Gastroesophageal sphincter (tissue), 4 donors: ENCODE measurements around the gene ROPN1L. TPM values are rescaled to one million over a fixed set of nuclear protein-coding genes. Genes with fewer than 3 reads are reported as not detected.
"Not testable (repeated sequence)": the region's sequence is repeated elsewhere in the genome, so short reads cannot be mapped to it uniquely, and the experiment has no call there.

Experiments used
- ATAC-seq: fragments of 150-250 bp; one replicate; pipeline ENCODE4 v1.9.1; 2016; ENCODE audit warnings: mild to moderate bottlenecking, moderate library complexity
- H3K27ac ChIP-seq, 4 donors: fragments of 200-600 bp; sonication (generic) in 3 of 4; 1 replicate in 3 of 4; 2 replicates in 1 of 4; pipeline ENCODE4 v1.5.1; 2016 to 2019
- H3K27me3 ChIP-seq: fragments of 200-600 bp; sonication (generic); one replicate; pipeline ENCODE4 v1.5.1; 2019
- H3K36me3 ChIP-seq, 2 donors: fragments of 200-600 bp; sonication (generic); one replicate each; pipeline ENCODE4 v1.5.1; 2019; ENCODE audit warnings: control low read depth in 1 of 2
- H3K4me1 ChIP-seq, 3 donors: fragments of 200-600 bp; sonication (generic); 1 replicate in 2 of 3; 2 replicates in 1 of 3; pipeline ENCODE4 v1.5.1; 2016 to 2019; ENCODE audit warnings: control low read depth in 2 of 3
- H3K4me3 ChIP-seq, 2 donors: fragments of 200-600 bp; sonication (generic); one replicate each; pipeline ENCODE4 v1.5.1; 2019; ENCODE audit warnings: mild to moderate bottlenecking in 1 of 2, moderate library complexity in 1 of 2
- H3K9me3 ChIP-seq, 3 donors: fragments of 200-600 bp; sonication (generic); one replicate each; pipeline ENCODE4 v1.5.1; 2017 to 2019; ENCODE audit warnings: control low read depth in 2 of 3
- CTCF ChIP-seq, 4 experiments: fragments of 200-600 bp in 2 of 4; fragments of 450-650 bp in 2 of 4; sonication (generic) in 1 of 4; IDR thresholded peaks; one replicate each; pipeline ENCODE4 v1.5.1; 2017 to 2019; ENCODE audit warnings: antibody characterized with exemption in 4 of 4, mild to moderate bottlenecking in 2 of 4, moderate library complexity in 2 of 4
- EP300 ChIP-seq: sonication (generic); formaldehyde crosslinking; IDR thresholded peaks from one replicate; pipeline ENCODE4 v1.6.1; 2017; ENCODE audit warnings: antibody characterized with exemption, mild to moderate bottlenecking
- POLR2A ChIP-seq, 2 donors: fragments of 450-650 bp; IDR thresholded peaks; one replicate each; pipeline ENCODE4 v1.6.1; 2017; ENCODE audit warnings: antibody characterized with exemption in 2 of 2, mild to moderate bottlenecking in 2 of 2, moderate library complexity in 1 of 2
- POLR2AphosphoS5 ChIP-seq: sonication (generic); formaldehyde crosslinking; IDR thresholded peaks from one replicate; pipeline ENCODE4 v1.6.1; 2017; ENCODE audit warnings: antibody characterized with exemption
- WGBS, 2 donors: methylation state at CpG; one replicate each; pipeline ENCODE4 v1.1.5; 2018; ENCODE audit warnings: low coverage in 1 of 2; 5-methylcytosine and 5-hydroxymethylcytosine counted together
- total RNA-seq, 4 donors: library from RNA; depleted of rRNA; stranded (reverse); fragments of >200 nt; gene quantifications; one replicate each; pipeline ENCODE4 v1.1.0, GENCODE V29; 2016

The ROPN1L gene
- total RNA-seq: 1 to 10 TPM in 1 of 4 donors, not detected in 3; 1.1 TPM

- peak within 1 kb of the TSS; percentile 17 to 86 (median 83) for H3K27ac ChIP-seq
- H3K9me3 ChIP-seq: no peaks in the 10 kb centered on the region
- 0% methylated on average over 8 to 16 of the region's 63 CpGs for WGBS, 2 donors
- H3K36me3 ChIP-seq: peaks cover 0 to 16% of the 10 kb centered on the region in 2 donors
- peaks cover 0 to 36% (median 5%) of the 10 kb centered on the region in 3 donors for H3K4me1 ChIP-seq
- H3K4me3 ChIP-seq: peak within 1 kb of the TSS; percentile 63 to 67
- H3K27me3 ChIP-seq: no peaks in the 10 kb centered on the region
- TF ChIP-seq POLR2A (IDR thresholded peaks at IDR 0.05): peak in 1 of 2 donors; percentile 36
- no peak for TF ChIP-seq EP300
- TF ChIP-seq CTCF (IDR thresholded peaks at IDR 0.05): no peak
- peak; percentile 46 for TF ChIP-seq POLR2AphosphoS5
- peak; percentile 98 for ATAC-seq
These were observed at the start of gene ROPN1L for GRCh38 chr5:10441083-10441991. ROPN1L (plus strand) TSS chr5:10441879; CDS start chr5:10442168, 289 bp downstream.

GRCh38 chr5:10392567-10393328 is 48.9 kb upstream of the ROPN1L start:
- 87 to 88% methylated on average over 4 of the region's 6 CpGs for WGBS, 2 donors
- ATAC-seq, H3K4me1 ChIP-seq, H3K27me3 ChIP-seq, H3K27ac ChIP-seq, H3K9me3 ChIP-seq, H3K4me3 ChIP-seq: not testable (repeated sequence)
- peaks cover 4 to 96% of the 10 kb centered on the region in 2 donors for H3K36me3 ChIP-seq

- no peak overlapping the region for H3K27ac ChIP-seq
These were observed 48.2 kb upstream of the ROPN1L start for GRCh38 chr5:10393491-10393890.

GRCh38 chr5:10396552-10396951 is 45.1 kb upstream of the ROPN1L start:
- no peak for ATAC-seq
- H3K36me3 ChIP-seq: peaks cover 4 to 69% of the 10 kb centered on the region in 2 donors
- no peak overlapping the region for H3K27ac ChIP-seq
- H3K4me1 ChIP-seq: peaks cover 9 to 20% (median 9%) of the 10 kb centered on the region in 3 donors
- H3K4me3 ChIP-seq: no peak overlapping the region
- no peaks in the 10 kb centered on the region for H3K27me3 ChIP-seq
- 74 to 90% methylated on average over 5 of the region's 5 CpGs for WGBS, 2 donors
- H3K9me3 ChIP-seq: no peaks in the 10 kb centered on the region
- TF ChIP-seq CTCF (IDR thresholded peaks at IDR 0.05) (no peak), POLR2AphosphoS5 (no peak), EP300 (no peak), POLR2A (IDR thresholded peaks at IDR 0.05) (no peak)

More at GRCh38 chr5:10393491-10393890, 48.2 kb upstream of the ROPN1L start:
- Histone ChIP-seq H3K36me3 (peaks cover 4 to 93% of the 10 kb centered on the region in 2 donors), H3K27me3 (no peaks in the 10 kb centered on the region), H3K4me3 (no peak overlapping the region), H3K9me3 (no peaks in the 10 kb centered on the region), H3K4me1 (no peaks in the 10 kb centered on the region)
- TF ChIP-seq POLR2A (IDR thresholded peaks at IDR 0.05): no peak
- TF ChIP-seq CTCF (IDR thresholded peaks at IDR 0.05): no peak
- TF ChIP-seq POLR2AphosphoS5: no peak
- no peak for TF ChIP-seq EP300
- no peak for ATAC-seq
- WGBS, 2 donors: 45 to 100% methylated on average over 1 to 2 of the region's 2 CpGs

GRCh38 chr5:10399839-10400238 is 41.8 kb upstream of the ROPN1L start:
- no peak for ATAC-seq
- peak overlapping the region; percentile 45 to 61 (median 54) for H3K27ac ChIP-seq
- peaks cover 5 to 69% of the 10 kb centered on the region in 2 donors for H3K36me3 ChIP-seq
- no peaks in the 10 kb centered on the region for H3K9me3 ChIP-seq
- H3K27me3 ChIP-seq: no peaks in the 10 kb centered on the region
- no peak for TF ChIP-seq POLR2AphosphoS5
- TF ChIP-seq POLR2A (IDR thresholded peaks at IDR 0.05): no peak
- TF ChIP-seq CTCF (IDR thresholded peaks at IDR 0.05): no peak
- no peak for TF ChIP-seq EP300
- peaks cover 9 to 22% (median 9%) of the 10 kb centered on the region in 3 donors for H3K4me1 ChIP-seq
- no peak overlapping the region for H3K4me3 ChIP-seq
